Activated CD8-positive, alpha-beta T cell treated with anti-CD3 and anti-CD28 coated beads for 36 hours (primary cell): ENCODE results near the gene GIPC3. TPM values are rescaled to one million over a fixed set of nuclear protein-coding genes. Genes with fewer than 3 reads are reported as not detected.

Experiments used
- ATAC-seq: fragments of 200-7000 bp; cut with Tn5 transposase; one replicate; pipeline ENCODE4 v1.10.0; 2021; ENCODE audit warnings: mild to moderate bottlenecking, moderate library complexity
- CTCF ChIA-PET: fragments of 350-600 bp; sonication (Branson Sonifier 250); formaldehyde crosslinking; loops from one replicate; lab custom pipeline; 2021; ENCODE audit warnings: antibody characterized with exemption; lab: Charles Lee
- POLR2A ChIA-PET: fragments of 350-600 bp; sonication (Branson Sonifier 250); formaldehyde crosslinking; loops from one replicate; lab custom pipeline; 2021; ENCODE audit warnings: antibody characterized with exemption; lab: Charles Lee
- DNase-seq: peaks from one replicate; pipeline ENCODE4 v3.0.0-alpha.2; 2020
- H3K27ac Mint-ChIP-seq: one replicate; pipeline ENCODE4 v1.8.0; 2021; ENCODE audit warnings: mild to moderate bottlenecking, mixed read lengths
- H3K27me3 Mint-ChIP-seq: one replicate; pipeline ENCODE4 v1.8.0; 2021; ENCODE audit warnings: mixed read lengths
- H3K36me3 Mint-ChIP-seq: one replicate; pipeline ENCODE4 v1.8.0; 2021; ENCODE audit warnings: low read depth, mixed read lengths
- H3K4me1 Mint-ChIP-seq: one replicate; pipeline ENCODE4 v1.8.0; 2021; ENCODE audit warnings: low read depth, mixed read lengths
- H3K4me3 Mint-ChIP-seq: one replicate; pipeline ENCODE4 v1.8.0; 2021; ENCODE audit warnings: mild to moderate bottlenecking, moderate library complexity, mixed read lengths
- H3K9me3 Mint-ChIP-seq: one replicate; pipeline ENCODE4 v1.8.0; 2021; ENCODE audit warnings: mixed read lengths
- intact Hi-C: fragments of 100-400 bp; cut with micrococcal nuclease; formaldehyde crosslinking; loops from one replicate; pipeline ENCODE4 v1.10.0; 2022
- total RNA-seq, 2 experiments: library from RNA; stranded (reverse); gene quantifications; one replicate each; pipeline ENCODE4 v1.2.3, GENCODE V29; 2021
- TF ChIP-seq, protein P1 (sequence below): fragments of 200-600 bp; IDR thresholded peaks from one replicate; pipeline ENCODE4 v1.8.0; 2022; ENCODE audit warnings: antibody characterized with exemption, mild to moderate bottlenecking

GIPC3 gene
- total RNA-seq, 2 experiments from 2014 or later = 0.09 to 0.14 TPM

DNA sequence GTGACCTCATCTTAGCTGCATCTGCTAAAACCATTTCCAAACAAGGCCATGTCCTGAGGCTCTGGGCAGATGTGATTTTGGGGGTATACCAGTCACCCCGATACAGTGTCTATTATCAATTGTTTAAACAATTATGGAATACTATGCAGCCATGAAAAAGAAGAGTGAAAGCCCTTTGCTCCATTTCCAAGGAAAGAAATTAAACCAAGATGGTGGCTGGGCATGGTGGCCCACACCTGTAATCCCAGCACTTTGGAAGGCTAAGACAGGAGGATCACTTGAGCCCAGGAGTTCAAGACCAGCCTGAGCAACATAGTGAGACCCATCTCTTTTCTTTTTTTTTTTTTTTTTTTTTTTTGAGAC is 45.5 kb upstream of the GIPC3 start:
- TF ChIP-seq, protein P1, sequence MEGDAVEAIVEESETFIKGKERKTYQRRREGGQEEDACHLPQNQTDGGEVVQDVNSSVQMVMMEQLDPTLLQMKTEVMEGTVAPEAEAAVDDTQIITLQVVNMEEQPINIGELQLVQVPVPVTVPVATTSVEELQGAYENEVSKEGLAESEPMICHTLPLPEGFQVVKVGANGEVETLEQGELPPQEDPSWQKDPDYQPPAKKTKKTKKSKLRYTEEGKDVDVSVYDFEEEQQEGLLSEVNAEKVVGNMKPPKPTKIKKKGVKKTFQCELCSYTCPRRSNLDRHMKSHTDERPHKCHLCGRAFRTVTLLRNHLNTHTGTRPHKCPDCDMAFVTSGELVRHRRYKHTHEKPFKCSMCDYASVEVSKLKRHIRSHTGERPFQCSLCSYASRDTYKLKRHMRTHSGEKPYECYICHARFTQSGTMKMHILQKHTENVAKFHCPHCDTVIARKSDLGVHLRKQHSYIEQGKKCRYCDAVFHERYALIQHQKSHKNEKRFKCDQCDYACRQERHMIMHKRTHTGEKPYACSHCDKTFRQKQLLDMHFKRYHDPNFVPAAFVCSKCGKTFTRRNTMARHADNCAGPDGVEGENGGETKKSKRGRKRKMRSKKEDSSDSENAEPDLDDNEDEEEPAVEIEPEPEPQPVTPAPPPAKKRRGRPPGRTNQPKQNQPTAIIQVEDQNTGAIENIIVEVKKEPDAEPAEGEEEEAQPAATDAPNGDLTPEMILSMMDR = no peak
- CTCF ChIA-PET = no interaction called here
- intact Hi-C loops = no loop called here
- Mint-ChIP-seq H3K27ac (no peak overlapping the region), H3K27me3 (no peaks in the 10 kb centered on the region), H3K4me1 (no peaks in the 10 kb centered on the region), H3K36me3 (peaks cover 16% of the 10 kb centered on the region), H3K9me3 (peaks cover 2% of the 10 kb centered on the region), H3K4me3 (no peak overlapping the region)
- DNase-seq (no peak), ATAC-seq (no peak)
- POLR2A ChIA-PET = interaction anchor here (1.8 kb wide), 1 partner anchor 15 kb away, joined by 6 read pairs; no protein-coding TSS in a partner anchor

DNA sequence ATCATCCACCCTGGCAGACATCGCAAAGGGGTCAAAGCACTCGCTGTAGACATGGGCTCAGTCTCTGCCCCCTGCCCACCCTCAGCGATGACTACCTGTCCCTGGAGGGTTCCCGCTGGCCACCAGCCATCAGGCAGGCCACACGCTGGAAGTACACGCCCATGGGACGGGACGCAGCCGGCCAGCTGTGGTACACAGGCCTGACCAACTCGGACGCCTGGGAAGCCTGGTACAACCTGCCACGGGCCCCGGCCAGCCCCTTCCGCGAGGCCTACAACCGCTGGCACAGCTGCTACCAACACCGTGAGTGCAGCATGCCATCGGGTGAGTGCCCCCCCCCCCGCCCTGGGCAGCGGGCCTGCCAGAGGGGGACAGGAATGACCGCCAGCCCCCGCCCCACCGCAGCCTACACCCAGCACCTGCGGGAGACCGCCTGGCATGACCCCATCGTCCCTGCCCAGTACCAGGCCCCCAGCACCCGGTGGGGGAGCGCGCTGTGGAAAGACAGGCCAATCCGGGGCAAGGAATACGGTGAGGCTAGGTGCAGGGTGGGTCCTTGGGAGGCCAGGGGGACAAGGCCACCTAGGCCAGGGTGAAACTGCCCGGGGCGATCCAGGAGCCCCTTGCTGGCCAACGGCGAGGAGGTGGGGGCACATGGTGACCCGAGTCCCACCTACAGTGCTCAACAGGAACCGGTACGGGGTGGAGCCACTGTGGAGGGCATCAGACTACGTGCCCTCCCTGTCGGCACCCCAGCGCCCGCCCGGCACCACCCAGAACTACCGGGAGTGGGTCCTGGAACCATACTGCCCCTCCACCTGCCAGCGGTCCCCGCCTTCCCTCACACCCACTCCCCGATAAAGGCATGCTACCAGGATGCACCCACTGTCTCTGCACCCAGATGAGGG is 41.9 kb upstream of the GIPC3 start:
- intact Hi-C loops = no loop called here
- ATAC-seq (no peak), DNase-seq (no peak)
- ChIA-PET CTCF (no interaction called here), POLR2A (no interaction called here)
- Mint-ChIP-seq H3K4me3 (no peak overlapping the region), H3K36me3 (peaks cover 20% of the 10 kb centered on the region), H3K9me3 (peaks cover 2% of the 10 kb centered on the region), H3K27me3 (no peaks in the 10 kb centered on the region), H3K4me1 (peaks cover 12% of the 10 kb centered on the region), H3K27ac (no peak overlapping the region)
- TF ChIP-seq, protein P1 = no peak

DNA sequence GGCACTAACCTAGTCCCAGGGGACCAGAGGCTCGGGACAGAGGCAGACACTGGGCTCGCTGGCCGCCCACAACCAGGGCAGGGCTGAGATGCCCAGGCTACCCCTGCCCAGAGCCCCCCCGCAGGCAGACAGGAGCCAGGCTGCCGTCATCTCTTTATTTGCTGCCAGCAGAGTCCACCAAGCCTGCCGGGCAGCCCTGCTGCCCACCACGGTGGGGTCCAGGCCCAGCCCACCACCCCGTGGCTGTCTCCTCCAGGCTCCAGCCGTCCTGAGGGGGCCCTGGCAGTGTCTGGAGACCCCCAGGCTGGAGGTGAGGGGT is 41.3 kb upstream of the GIPC3 start:
- H3K9me3 Mint-ChIP-seq = peaks cover 2% of the 10 kb centered on the region
- no peaks in the 10 kb centered on the region for H3K27me3 Mint-ChIP-seq
- H3K27ac Mint-ChIP-seq = no peak overlapping the region
- TF ChIP-seq, protein P1 = no peak
- peaks cover 12% of the 10 kb centered on the region for H3K4me1 Mint-ChIP-seq
- peaks cover 17% of the 10 kb centered on the region for H3K36me3 Mint-ChIP-seq
- DNase-seq (no peak), ATAC-seq (no peak)
- ChIA-PET POLR2A (no interaction called here), CTCF (interaction anchor here (0.8 to 4.2 kb wide), 4 partner anchors 13 to 144 kb away, joined by 3 to 56 read pairs (median 3); partner anchors contain the start of gene MFSD12)
- H3K4me3 Mint-ChIP-seq = no peak overlapping the region
- intact Hi-C loops = no loop called here

DNA sequence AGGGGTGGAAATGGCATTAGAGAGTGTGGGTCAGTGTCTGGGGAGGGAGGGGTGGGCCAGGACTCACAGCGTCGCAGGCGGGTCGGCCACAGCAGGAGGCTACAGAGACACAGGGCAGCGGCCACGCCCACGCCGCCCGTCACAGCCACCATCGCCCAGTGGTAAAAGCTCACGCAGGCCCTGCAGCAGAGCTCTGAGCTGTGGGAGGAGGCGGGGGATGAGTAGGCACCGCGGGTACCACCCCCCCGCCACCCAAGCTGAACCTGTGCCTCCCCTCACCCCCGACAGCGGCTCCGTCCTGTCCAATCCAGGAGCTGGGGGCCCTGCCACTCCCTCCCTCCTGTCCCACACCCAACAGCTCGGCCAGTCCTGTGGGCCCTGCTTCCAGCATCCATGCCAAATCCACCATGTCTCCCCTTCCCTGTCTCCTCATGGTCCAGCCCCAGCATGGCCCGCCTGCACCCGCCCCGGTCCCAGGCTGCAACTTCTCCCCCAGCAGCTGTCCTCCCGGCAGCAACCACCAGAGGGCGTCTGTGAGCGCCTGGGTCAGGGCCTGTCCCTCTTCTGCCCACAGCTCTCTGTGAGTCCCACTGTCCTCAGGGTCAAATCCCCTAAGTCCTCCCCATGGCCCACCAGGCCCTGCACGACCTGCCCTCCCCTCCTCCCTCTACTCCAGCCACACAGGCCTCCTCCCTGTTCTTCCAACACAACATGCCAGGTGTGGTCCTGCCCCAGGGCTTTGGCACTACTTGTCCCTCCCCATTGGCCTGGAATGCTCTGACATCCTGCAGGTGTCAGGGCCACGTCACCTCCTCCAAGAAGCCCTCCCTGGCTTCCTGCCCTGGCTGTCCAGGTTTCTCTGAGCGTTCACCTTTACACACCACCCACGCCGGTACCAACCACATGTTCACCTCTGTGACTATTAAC is 40.3 kb upstream of the GIPC3 start:
- Mint-ChIP-seq H3K27me3 (no peaks in the 10 kb centered on the region), H3K4me1 (peaks cover 12% of the 10 kb centered on the region), H3K4me3 (no peak overlapping the region), H3K27ac (peak overlapping the region; percentile 73), H3K9me3 (no peaks in the 10 kb centered on the region), H3K36me3 (peaks cover 10% of the 10 kb centered on the region)
- DNase-seq = peak; percentile 85
- ChIA-PET POLR2A (interaction anchor here (0.7 to 1.2 kb wide), 3 partner anchors 11 to 39 kb away, joined by 3 to 8 read pairs (median 4); partner anchors contain the start of genes FZR1, HMG20B and MFSD12), CTCF (interaction anchor here (0.5 to 4.2 kb wide), 18 partner anchors 12 to 695 kb away, joined by 3 to 56 read pairs (median 4); partner anchors contain the start of genes DOHH, GIPC3 and MFSD12)
- intact Hi-C loops = no loop called here
- ATAC-seq = peak; percentile 87
- TF ChIP-seq, protein P1 = peak; percentile 96
